ENCODE measurements around the gene UMPS.

GRCh38 chr3:124751501-124751900, 21.2 kb downstream of the UMPS start:
- TF ChIP-seq CTCF (IDR thresholded peaks at IDR 0.05) (no peak), POLR2A (IDR thresholded peaks at IDR 0.05) (no peak)
